GM21619 (cell line): ENCODE results near the gene TTC39A.

Source experiments
- ATAC-seq: cut with Tn5 transposase; IDR thresholded peaks from one replicate; pipeline ENCODE4 v1.9.1; 2021; ENCODE audit not compliant: unreplicated experiment

Gene TTC39A

GRCh38 chr1:51330331-51331201 lies at the start of gene TTC39A:
TSS of gene TTC39A (minus strand) at chr1:51330562. CDS start at chr1:51330477, 85 bp downstream.
- ATAC-seq, result no peak

- no peak for ATAC-seq
These were observed 48.5 kb upstream of the TTC39A start for GRCh38 chr1:51378871-51379270.

- no peak for ATAC-seq
These were observed 43.5 kb upstream of the TTC39A start for GRCh38 chr1:51373898-51374297.

- no peak for ATAC-seq
These were observed 42.2 kb upstream of the TTC39A start for GRCh38 chr1:51372561-51372960.

GRCh38 chr1:51369171-51369570 lies 38.8 kb upstream of the TTC39A start:
- ATAC-seq, result no peak

GRCh38 chr1:51365774-51366173 lies 35.4 kb upstream of the TTC39A start:
- no peak for ATAC-seq

- no peak for ATAC-seq
These were observed 29.5 kb upstream of the TTC39A start for GRCh38 chr1:51359879-51360278.

GRCh38 chr1:51355382-51355781 lies 25.0 kb upstream of the TTC39A start:
- ATAC-seq, result no peak

GRCh38 chr1:51354416-51354815 lies 24.1 kb upstream of the TTC39A start:
- no peak for ATAC-seq

- no peak for ATAC-seq
These were observed 21.5 kb upstream of the TTC39A start for GRCh38 chr1:51351907-51352306.

- no peak for ATAC-seq
These were observed 19.5 kb upstream of the TTC39A start for GRCh38 chr1:51349862-51350261.

- ATAC-seq, result no peak
These were observed 17.8 kb upstream of the TTC39A start for GRCh38 chr1:51348147-51348527.

- ATAC-seq, result no peak
These were observed 17.2 kb upstream of the TTC39A start for GRCh38 chr1:51347398-51348146.

- ATAC-seq, result no peak
These were observed 16.0 kb upstream of the TTC39A start for GRCh38 chr1:51346086-51346942.

GRCh38 chr1:51345300-51345687 lies 14.9 kb upstream of the TTC39A start:
- ATAC-seq, result no peak

- ATAC-seq, result no peak
These were observed 14.4 kb upstream of the TTC39A start for GRCh38 chr1:51344602-51345299.

- ATAC-seq, result no peak
These were observed 13.9 kb upstream of the TTC39A start for GRCh38 chr1:51344276-51344601.

- no peak for ATAC-seq
These were observed 13.3 kb upstream of the TTC39A start for GRCh38 chr1:51343624-51344023.

- ATAC-seq, result no peak
These were observed 12.3 kb upstream of the TTC39A start for GRCh38 chr1:51342591-51343206.

GRCh38 chr1:51341876-51342496 lies 11.6 kb upstream of the TTC39A start:
- ATAC-seq, result peak; percentile 67
